Endodermal cell (in vitro differentiated cells): ENCODE results near the gene THOC7. TPM values are rescaled to one million over a fixed set of nuclear protein-coding genes. Genes with fewer than 3 reads are reported as not detected.

Experiments
- DNase-seq: peaks from one replicate; pipeline ENCODE4 v3.0.0-alpha.2; 2017
- H3K27ac ChIP-seq: 2 replicates; pipeline ENCODE4 v1.5.1; 2013; ENCODE audit warnings: mild to moderate bottlenecking, low read depth, low read length, moderate library complexity
- H3K27me3 ChIP-seq: 2 replicates; pipeline ENCODE4 v1.6.1; 2013; ENCODE audit warnings: mild to moderate bottlenecking, low read length, moderate library complexity; ENCODE audit not compliant: insufficient read depth, control insufficient read depth, poor library complexity, severe bottlenecking
- H3K36me3 ChIP-seq: 2 replicates; pipeline ENCODE4 v1.7.0; 2013; ENCODE audit warnings: mild to moderate bottlenecking, low read length, moderate library complexity; ENCODE audit not compliant: control insufficient read depth, insufficient read depth
- H3K4me1 ChIP-seq: one replicate; pipeline ENCODE4 v1.7.0; 2013; ENCODE audit warnings: low read length; ENCODE audit not compliant: control insufficient read depth, insufficient read depth
- H3K4me3 ChIP-seq: 2 replicates; pipeline ENCODE4 v1.5.1; 2013; ENCODE audit warnings: mild to moderate bottlenecking, low read length, moderate library complexity
- H3K9ac ChIP-seq: 2 replicates; pipeline ENCODE4 v1.6.1; 2013; ENCODE audit warnings: mild to moderate bottlenecking, low read length, moderate library complexity; ENCODE audit not compliant: poor library complexity, severe bottlenecking; ENCODE audit errors: extremely low read depth
- H3K9me3 ChIP-seq: 2 replicates; pipeline ENCODE4 v1.6.1; 2013; ENCODE audit warnings: mild to moderate bottlenecking, low read length, moderate library complexity; ENCODE audit not compliant: control insufficient read depth
- H3K27ac Mint-ChIP-seq: 2 replicates; pipeline ENCODE4 v1.8.0; 2020; ENCODE audit warnings: mixed read lengths
- H3K27me3 Mint-ChIP-seq: 2 replicates; pipeline ENCODE4 v1.8.0; 2021; ENCODE audit warnings: mild to moderate bottlenecking, mixed read lengths; ENCODE audit not compliant: insufficient read depth
- H3K36me3 Mint-ChIP-seq: 2 replicates; pipeline ENCODE4 v1.8.0; 2020; ENCODE audit warnings: low read depth, mixed read lengths
- H3K4me1 Mint-ChIP-seq: 2 replicates; pipeline ENCODE4 v1.8.0; 2020; ENCODE audit warnings: mixed read lengths
- H3K4me3 Mint-ChIP-seq: 2 replicates; pipeline ENCODE4 v1.8.0; 2020; ENCODE audit warnings: mild to moderate bottlenecking, moderate library complexity, mixed read lengths
- H3K9me3 Mint-ChIP-seq: 2 replicates; pipeline ENCODE4 v1.8.0; 2020; ENCODE audit warnings: mild to moderate bottlenecking, mixed read lengths
- CTCF ChIP-seq: fragments of 200-600 bp; sonication (generic); conservative IDR thresholded peaks from 2 replicates; pipeline ENCODE4 v1.5.0; 2021; ENCODE audit warnings: antibody characterized with exemption, mild to moderate bottlenecking
- WGBS, 2 experiments: methylation state at CpG; one replicate each; pipeline versions ENCODE4 v1.1.5 to v1.1.7; 2013; ENCODE audit warnings: missing lambda C conversion rate in 2 of 2, mixed read lengths in 1 of 2; ENCODE audit not compliant: insufficient coverage in 1 of 2, insufficient read length in 1 of 2; 5-methylcytosine and 5-hydroxymethylcytosine counted together
- long read RNA-seq, 4 experiments: library from polyadenylated mRNA in 2 of 4; library from RNA in 1 of 4; library from capped mRNA in 1 of 4; stranded (forward) in 3 of 4; unstranded in 1 of 4; transcript quantifications; one replicate each; pipeline ENCODE4 v2.0.0, GENCODE V29; 2020 to 2021; ENCODE audit warnings: inconsistent platforms in 1 of 4
- polyA plus RNA-seq, 2 experiments: library from polyadenylated mRNA; stranded (reverse); fragments of 50-300 nt; gene quantifications; one replicate each; pipeline ENCODE4 v1.2.3, GENCODE V29; 2013
- total RNA-seq, 2 donors: library from RNA; stranded (reverse); fragmentation: NEBNext Ultra II Directional in 1 of 2; extraction: Animal tissue kit (Norgen Biotek cat#: 25700) in 1 of 2; gene quantifications; 2 replicates in 1 of 2; 3 replicates in 1 of 2; pipeline ENCODE4 v1.2.1, GENCODE V29; 2021

THOC7 gene
- total RNA-seq: 100 to 1,000 TPM in 1 of 2 donors, 10 to 100 TPM in 1; 91.8 to 103 TPM
- polyA plus RNA-seq (2013, experiment 1 of 2): 74.3 TPM
- 82.7 TPM for polyA plus RNA-seq (2013, experiment 2 of 2)
- long read RNA-seq, experiment 1, transcript THOC7-201 (8 exons, 990 nt): major isoform, 35 of 65 reads
- long read RNA-seq, experiment 1, partial matches to known transcripts: 24 of 65 reads
- long read RNA-seq, experiment 1, other reads (novel, unspliced or antisense): 6 of 65 reads
- long read RNA-seq, experiment 2, transcript THOC7-201 (8 exons, 990 nt): major isoform, 42 of 51 reads
- long read RNA-seq, experiment 2, partial matches to known transcripts: 2 of 51 reads
- long read RNA-seq, experiment 2, other reads (novel, unspliced or antisense): 5 of 51 reads
- long read RNA-seq, experiment 3, transcript THOC7-201 (8 exons, 990 nt): major isoform, 33 of 49 reads
- long read RNA-seq, experiment 3, partial matches to known transcripts: 5 of 49 reads
- long read RNA-seq, experiment 3, other reads (novel, unspliced or antisense): 10 of 49 reads
- long read RNA-seq, experiment 4, transcript THOC7-201 (8 exons, 990 nt): major isoform, 170 of 181 reads
- long read RNA-seq, experiment 4, partial matches to known transcripts: 1 of 181 reads
- long read RNA-seq, experiment 4, other reads (novel, unspliced or antisense): 10 of 181 reads

- WGBS, 2 experiments: 0 to 1% methylated on average over 32 to 98 of the region's 98 CpGs
- Histone ChIP-seq H3K4me1 (peaks cover 4% of the 10 kb centered on the region), H3K9me3 (no peaks in the 10 kb centered on the region), H3K4me3 (peak within 1 kb of the TSS; percentile 98), H3K27ac (peak within 1 kb of the TSS; percentile 80), H3K9ac (peak within 1 kb of the TSS; percentile 81), H3K36me3 (peaks cover 19% of the 10 kb centered on the region), H3K27me3 (no peaks in the 10 kb centered on the region)
- H3K4me1 Mint-ChIP-seq: peaks cover 43% of the 10 kb centered on the region
- H3K9me3 Mint-ChIP-seq: no peaks in the 10 kb centered on the region
- peak within 1 kb of the TSS; percentile 97 for H3K27ac Mint-ChIP-seq
- no peak for TF ChIP-seq CTCF
- H3K36me3 Mint-ChIP-seq: peaks cover 23% of the 10 kb centered on the region
- DNase-seq: peak; percentile 88
- H3K4me3 Mint-ChIP-seq: peak within 1 kb of the TSS; percentile 92
- no peaks in the 10 kb centered on the region for H3K27me3 Mint-ChIP-seq
Observed at GRCh38 chr3:63863150-63864007, at the start of gene THOC7, which contains the start of gene ATXN7. TSS of gene THOC7 (minus strand) at chr3:63863805. CDS start at chr3:63863790, 15 bp downstream. TSS of gene ATXN7 (plus strand) at chr3:63863867. CDS start at chr3:63912599, 48,732 bp downstream.

- H3K27ac Mint-ChIP-seq: peak overlapping the region; percentile 91
- Histone ChIP-seq H3K9ac (peak overlapping the region; percentile 47), H3K4me1 (peaks cover 6% of the 10 kb centered on the region), H3K4me3 (peak overlapping the region; percentile 79), H3K27me3 (no peaks in the 10 kb centered on the region), H3K9me3 (no peaks in the 10 kb centered on the region), H3K27ac (no peak overlapping the region), H3K36me3 (peaks cover 43% of the 10 kb centered on the region)
- H3K36me3 Mint-ChIP-seq: peaks cover 42% of the 10 kb centered on the region
- peaks cover 5% of the 10 kb centered on the region for H3K27me3 Mint-ChIP-seq
- H3K4me1 Mint-ChIP-seq: peaks cover 21% of the 10 kb centered on the region
- peak overlapping the region; percentile 74 for H3K4me3 Mint-ChIP-seq
- peaks cover 2% of the 10 kb centered on the region for H3K9me3 Mint-ChIP-seq
- peak; percentile 76 for DNase-seq
- no peak for TF ChIP-seq CTCF
- 8 to 18% methylated on average over 7 to 41 of the region's 46 CpGs for WGBS, 2 experiments
Observed at GRCh38 chr3:63912768-63913588, 49.4 kb upstream of the THOC7 start.
